ENCODE data around the gene FOXA3. TPM values are rescaled to one million over a fixed set of nuclear protein-coding genes. Genes with fewer than 3 reads are reported as not detected.

Gene FOXA3
- total and polyA plus RNA-seq, 10 of the 15 experiments (the other 5 are each of a cell fraction or from before 2014, with no cell fraction given) = 0.04 to 0.83 (median 0.11) TPM; not detected in 5

DNA sequence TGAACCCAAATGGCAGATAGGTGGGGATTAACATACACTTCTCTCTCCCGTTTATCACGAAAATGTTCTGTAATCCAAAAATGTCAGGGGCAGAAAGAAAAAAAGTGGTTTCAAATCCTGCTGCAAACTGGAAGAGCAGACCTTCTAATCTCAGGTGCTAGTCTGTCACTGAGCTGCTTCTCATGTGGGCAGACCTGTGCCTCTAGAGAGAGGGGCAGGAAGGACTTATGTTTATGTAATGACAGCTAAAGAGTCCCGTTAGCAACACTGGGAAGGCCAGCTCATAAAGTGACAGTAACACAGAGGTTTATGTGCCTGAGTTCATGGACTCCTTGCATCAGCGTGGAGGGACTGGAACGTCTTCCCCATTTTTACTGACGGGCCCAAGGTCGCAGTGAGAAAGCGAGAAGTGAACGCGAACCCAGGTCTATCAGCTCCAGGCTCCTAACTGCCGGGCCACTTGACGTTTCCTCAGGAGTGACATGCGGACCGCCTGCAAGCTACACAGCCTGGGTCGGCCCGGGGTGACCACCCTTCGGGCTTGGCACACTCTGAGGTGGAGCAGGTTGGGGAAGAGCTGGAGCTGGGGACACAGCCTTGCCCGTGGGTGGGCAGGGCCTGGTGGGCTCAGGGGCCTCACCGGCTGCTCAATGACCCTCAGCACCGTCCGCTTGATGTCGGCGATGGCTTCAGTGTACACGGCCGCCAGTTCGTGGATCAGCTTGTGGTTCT is 39.4 kb upstream of the FOXA3 start:
- no peak for ATAC-seq
- no peaks in the 10 kb centered on the region for H3K27me3 ChIP-seq (replicated peaks in 1 of 2; ENCODE audit: control insufficient read depth in 2 of 2, insufficient read depth in 2 of 2, low read length in 1 of 2)
- intact Hi-C loops (cut with micrococcal nuclease; ENCODE audit: unreplicated experiment) = no loop called here
- CTCF ChIA-PET = no interaction called here
- DNase-seq (ENCODE audit: low read depth, low spot score) = no peak
- no peaks in the 10 kb centered on the region for H4K20me1 ChIP-seq (ENCODE audit: control insufficient read depth, insufficient read depth)
- WGBS (ENCODE audit: insufficient coverage, insufficient replicate concordance, low lambda C conversion rate, missing lambda C conversion rate) = 95% methylated on average over 26 of the region's 26 CpGs
- no peak for FAIRE-seq
- no TSS peak for BruUV-seq (replicated peaks)
- H3K9ac ChIP-seq (ENCODE audit: control insufficient read depth, insufficient read depth, low read length) = no peak overlapping the region
- RAD21 ChIA-PET (ENCODE audit: unreplicated experiment) = no interaction called here
- no peak overlapping the region for H3K4me3 ChIP-seq
- H3K79me2 ChIP-seq (ENCODE audit: control insufficient read depth, insufficient read depth, low read length) = no peaks in the 10 kb centered on the region
- H3K4me1 ChIP-seq (ENCODE audit: control insufficient read depth, insufficient read depth, low read length) = no peaks in the 10 kb centered on the region; the same call in 1 of the 2 replicates
- H3K27ac ChIP-seq (ENCODE audit: control insufficient read depth, insufficient read depth) = no peak overlapping the region
- peaks cover 26 to 51% of the 10 kb centered on the region in 2 experiments for H3K36me3 ChIP-seq (ENCODE audit: control insufficient read depth in 2 of 2, insufficient read depth in 2 of 2, low read length in 1 of 2)
- no peak overlapping the region for H3K4me2 ChIP-seq (ENCODE audit: control insufficient read depth, insufficient read depth)
- SMC1A ChIA-PET (ENCODE audit: uncharacterized antibody, unreplicated experiment) = no interaction called here
- no peaks in the 10 kb centered on the region for H3K9me3 ChIP-seq (replicated peaks; ENCODE audit: control insufficient read depth, insufficient read depth, low read length)
- no peak overlapping the region for H2AFZ ChIP-seq (ENCODE audit: control insufficient read depth, low read depth, low read length)
- POLR2A ChIA-PET = interaction anchor here (0.6 to 0.9 kb wide), 2 partner anchors 11 to 68 kb away, joined by 3 to 7 read pairs; no protein-coding TSS in a partner anchor
- in situ Hi-C loops (cut with MboI) = no loop called here
- TF ChIP-seq, protein P1, sequence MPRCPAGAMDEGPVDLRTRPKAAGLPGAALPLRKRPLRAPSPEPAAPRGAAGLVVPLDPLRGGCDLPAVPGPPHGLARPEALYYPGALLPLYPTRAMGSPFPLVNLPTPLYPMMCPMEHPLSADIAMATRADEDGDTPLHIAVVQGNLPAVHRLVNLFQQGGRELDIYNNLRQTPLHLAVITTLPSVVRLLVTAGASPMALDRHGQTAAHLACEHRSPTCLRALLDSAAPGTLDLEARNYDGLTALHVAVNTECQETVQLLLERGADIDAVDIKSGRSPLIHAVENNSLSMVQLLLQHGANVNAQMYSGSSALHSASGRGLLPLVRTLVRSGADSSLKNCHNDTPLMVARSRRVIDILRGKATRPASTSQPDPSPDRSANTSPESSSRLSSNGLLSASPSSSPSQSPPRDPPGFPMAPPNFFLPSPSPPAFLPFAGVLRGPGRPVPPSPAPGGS (IDR thresholded peaks at IDR 0.05; ENCODE audit: borderline replicate concordance, insufficient read depth, low read depth, low read length, poor library complexity, severe bottlenecking) = no peak
- no peak for TF ChIP-seq TAF1 (IDR thresholded peaks at IDR 0.05; ENCODE audit: borderline replicate concordance, low read depth, low read length)
- TF ChIP-seq NBN (IDR thresholded peaks at IDR 0.05) = no peak
- TF ChIP-seq BHLHE40 (IDR thresholded peaks at IDR 0.05; ENCODE audit: borderline replicate concordance in 1 of 2, low read depth in 2 of 2, low read length in 1 of 2) = no peak
- no peak for TF ChIP-seq CBX3 (IDR thresholded peaks at IDR 0.05; ENCODE audit: borderline replicate concordance, low read depth)
- TF ChIP-seq ZNF384 (IDR thresholded peaks at IDR 0.05; ENCODE audit: borderline replicate concordance, low read depth, low read length) = no peak
- TF ChIP-seq MYC (IDR thresholded peaks at IDR 0.05; ENCODE audit: insufficient read depth, insufficient read length, insufficient replicate concordance, low read length, severe bottlenecking) = no peak
- TF ChIP-seq EED (IDR thresholded peaks at IDR 0.05; ENCODE audit: low read depth) = no peak
- TF ChIP-seq SREBF1 (IDR thresholded peaks at IDR 0.05; ENCODE audit: low read length) = no peak
- TF ChIP-seq, protein P2, sequence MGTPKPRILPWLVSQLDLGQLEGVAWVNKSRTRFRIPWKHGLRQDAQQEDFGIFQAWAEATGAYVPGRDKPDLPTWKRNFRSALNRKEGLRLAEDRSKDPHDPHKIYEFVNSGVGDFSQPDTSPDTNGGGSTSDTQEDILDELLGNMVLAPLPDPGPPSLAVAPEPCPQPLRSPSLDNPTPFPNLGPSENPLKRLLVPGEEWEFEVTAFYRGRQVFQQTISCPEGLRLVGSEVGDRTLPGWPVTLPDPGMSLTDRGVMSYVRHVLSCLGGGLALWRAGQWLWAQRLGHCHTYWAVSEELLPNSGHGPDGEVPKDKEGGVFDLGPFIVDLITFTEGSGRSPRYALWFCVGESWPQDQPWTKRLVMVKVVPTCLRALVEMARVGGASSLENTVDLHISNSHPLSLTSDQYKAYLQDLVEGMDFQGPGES (IDR thresholded peaks at IDR 0.05) = no peak
- TF ChIP-seq, protein P3, sequence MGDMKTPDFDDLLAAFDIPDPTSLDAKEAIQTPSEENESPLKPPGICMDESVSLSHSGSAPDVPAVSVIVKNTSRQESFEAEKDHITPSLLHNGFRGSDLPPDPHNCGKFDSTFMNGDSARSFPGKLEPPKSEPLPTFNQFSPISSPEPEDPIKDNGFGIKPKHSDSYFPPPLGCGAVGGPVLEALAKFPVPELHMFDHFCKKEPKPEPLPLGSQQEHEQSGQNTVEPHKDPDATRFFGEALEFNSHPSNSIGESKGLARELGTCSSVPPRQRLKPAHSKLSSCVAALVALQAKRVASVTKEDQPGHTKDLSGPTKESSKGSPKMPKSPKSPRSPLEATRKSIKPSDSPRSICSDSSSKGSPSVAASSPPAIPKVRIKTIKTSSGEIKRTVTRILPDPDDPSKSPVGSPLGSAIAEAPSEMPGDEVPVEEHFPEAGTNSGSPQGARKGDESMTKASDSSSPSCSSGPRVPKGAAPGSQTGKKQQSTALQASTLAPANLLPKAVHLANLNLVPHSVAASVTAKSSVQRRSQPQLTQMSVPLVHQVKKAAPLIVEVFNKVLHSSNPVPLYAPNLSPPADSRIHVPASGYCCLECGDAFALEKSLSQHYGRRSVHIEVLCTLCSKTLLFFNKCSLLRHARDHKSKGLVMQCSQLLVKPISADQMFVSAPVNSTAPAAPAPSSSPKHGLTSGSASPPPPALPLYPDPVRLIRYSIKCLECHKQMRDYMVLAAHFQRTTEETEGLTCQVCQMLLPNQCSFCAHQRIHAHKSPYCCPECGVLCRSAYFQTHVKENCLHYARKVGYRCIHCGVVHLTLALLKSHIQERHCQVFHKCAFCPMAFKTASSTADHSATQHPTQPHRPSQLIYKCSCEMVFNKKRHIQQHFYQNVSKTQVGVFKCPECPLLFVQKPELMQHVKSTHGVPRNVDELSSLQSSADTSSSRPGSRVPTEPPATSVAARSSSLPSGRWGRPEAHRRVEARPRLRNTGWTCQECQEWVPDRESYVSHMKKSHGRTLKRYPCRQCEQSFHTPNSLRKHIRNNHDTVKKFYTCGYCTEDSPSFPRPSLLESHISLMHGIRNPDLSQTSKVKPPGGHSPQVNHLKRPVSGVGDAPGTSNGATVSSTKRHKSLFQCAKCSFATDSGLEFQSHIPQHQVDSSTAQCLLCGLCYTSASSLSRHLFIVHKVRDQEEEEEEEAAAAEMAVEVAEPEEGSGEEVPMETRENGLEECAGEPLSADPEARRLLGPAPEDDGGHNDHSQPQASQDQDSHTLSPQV (IDR thresholded peaks at IDR 0.05) = no peak
- TF ChIP-seq, protein P4, sequence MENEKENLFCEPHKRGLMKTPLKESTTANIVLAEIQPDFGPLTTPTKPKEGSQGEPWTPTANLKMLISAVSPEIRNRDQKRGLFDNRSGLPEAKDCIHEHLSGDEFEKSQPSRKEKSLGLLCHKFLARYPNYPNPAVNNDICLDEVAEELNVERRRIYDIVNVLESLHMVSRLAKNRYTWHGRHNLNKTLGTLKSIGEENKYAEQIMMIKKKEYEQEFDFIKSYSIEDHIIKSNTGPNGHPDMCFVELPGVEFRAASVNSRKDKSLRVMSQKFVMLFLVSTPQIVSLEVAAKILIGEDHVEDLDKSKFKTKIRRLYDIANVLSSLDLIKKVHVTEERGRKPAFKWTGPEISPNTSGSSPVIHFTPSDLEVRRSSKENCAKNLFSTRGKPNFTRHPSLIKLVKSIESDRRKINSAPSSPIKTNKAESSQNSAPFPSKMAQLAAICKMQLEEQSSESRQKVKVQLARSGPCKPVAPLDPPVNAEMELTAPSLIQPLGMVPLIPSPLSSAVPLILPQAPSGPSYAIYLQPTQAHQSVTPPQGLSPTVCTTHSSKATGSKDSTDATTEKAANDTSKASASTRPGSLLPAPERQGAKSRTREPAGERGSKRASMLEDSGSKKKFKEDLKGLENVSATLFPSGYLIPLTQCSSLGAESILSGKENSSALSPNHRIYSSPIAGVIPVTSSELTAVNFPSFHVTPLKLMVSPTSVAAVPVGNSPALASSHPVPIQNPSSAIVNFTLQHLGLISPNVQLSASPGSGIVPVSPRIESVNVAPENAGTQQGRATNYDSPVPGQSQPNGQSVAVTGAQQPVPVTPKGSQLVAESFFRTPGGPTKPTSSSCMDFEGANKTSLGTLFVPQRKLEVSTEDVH (IDR thresholded peaks at IDR 0.05; ENCODE audit: low read depth, partially characterized antibody) = no peak

Data from GM12878 (cell line).